ENCODE data around the gene CTBP1.

DNA sequence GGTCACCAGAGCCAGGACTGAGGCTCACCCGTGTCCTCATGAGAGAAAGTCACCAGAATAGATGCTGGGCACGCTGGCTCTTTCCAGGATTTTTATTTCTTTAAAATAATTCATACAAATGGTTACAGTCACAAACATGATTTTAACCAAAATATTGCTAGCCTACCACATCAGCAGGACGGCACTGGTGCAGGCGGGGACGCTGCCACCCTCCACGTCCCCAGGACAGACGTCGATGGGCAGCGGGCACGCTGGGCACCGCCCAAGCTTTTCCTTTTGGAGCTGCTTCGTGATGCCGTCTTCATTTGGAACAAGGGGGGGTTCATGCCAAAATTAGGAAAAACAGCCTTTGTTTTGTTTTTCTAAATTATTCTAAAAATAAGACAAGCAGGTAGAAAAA is 37.6 kb downstream of the CTBP1 start:
- no peak for TF ChIP-seq EP300 (IDR thresholded peaks at IDR 0.05)
- TF ChIP-seq CTCF (IDR thresholded peaks at IDR 0.05): no peak
